ENCODE measurements around the gene PROM2. TPM values are rescaled to one million over a fixed set of nuclear protein-coding genes. Genes with fewer than 3 reads are reported as not detected.

The PROM2 gene, protein sequence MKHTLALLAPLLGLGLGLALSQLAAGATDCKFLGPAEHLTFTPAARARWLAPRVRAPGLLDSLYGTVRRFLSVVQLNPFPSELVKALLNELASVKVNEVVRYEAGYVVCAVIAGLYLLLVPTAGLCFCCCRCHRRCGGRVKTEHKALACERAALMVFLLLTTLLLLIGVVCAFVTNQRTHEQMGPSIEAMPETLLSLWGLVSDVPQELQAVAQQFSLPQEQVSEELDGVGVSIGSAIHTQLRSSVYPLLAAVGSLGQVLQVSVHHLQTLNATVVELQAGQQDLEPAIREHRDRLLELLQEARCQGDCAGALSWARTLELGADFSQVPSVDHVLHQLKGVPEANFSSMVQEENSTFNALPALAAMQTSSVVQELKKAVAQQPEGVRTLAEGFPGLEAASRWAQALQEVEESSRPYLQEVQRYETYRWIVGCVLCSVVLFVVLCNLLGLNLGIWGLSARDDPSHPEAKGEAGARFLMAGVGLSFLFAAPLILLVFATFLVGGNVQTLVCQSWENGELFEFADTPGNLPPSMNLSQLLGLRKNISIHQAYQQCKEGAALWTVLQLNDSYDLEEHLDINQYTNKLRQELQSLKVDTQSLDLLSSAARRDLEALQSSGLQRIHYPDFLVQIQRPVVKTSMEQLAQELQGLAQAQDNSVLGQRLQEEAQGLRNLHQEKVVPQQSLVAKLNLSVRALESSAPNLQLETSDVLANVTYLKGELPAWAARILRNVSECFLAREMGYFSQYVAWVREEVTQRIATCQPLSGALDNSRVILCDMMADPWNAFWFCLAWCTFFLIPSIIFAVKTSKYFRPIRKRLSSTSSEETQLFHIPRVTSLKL
- 1.3 and 1.6 TPM in 2 replicates for total RNA-seq
- long read RNA-seq, partial matches to known transcripts = 0 of 1 reads
- long read RNA-seq, other reads (novel, unspliced or antisense) = 1 of 1 reads

DNA sequence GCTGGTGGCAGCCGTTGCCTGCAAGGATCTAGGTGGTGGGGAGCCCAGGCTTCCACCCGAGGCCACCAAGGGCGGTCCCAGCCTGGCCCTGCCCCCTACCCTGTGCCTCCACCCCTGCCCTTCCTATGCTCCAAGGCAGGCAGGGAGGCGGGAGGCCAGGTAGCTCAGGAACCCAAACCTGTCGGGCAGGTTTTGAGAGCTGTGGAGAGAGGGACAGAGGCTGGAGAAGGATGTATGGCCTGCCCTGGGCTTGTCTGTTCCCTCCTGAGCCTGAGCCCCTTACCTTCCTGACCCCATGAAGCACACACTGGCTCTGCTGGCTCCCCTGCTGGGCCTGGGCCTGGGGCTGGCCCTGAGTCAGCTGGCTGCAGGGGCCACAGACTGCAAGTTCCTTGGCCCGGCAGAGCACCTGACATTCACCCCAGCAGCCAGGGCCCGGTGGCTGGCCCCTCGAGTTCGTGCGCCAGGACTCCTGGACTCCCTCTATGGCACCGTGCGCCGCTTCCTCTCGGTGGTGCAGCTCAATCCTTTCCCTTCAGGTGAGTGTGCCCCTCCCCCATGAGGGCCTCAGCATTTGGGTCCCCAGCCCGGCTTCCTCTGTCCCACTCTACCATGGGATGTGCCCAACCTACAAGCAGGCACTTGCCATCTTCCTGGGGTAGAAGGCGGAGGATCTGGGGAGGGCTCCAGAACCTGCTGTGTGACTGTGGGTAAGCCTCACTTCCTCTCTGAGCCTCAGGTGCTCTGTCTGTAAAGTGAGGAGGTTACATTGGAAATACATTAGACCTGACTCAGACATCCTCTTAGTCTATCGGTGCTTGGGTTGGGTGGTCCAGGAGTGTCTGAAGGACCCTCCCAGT, at the start of gene PROM2:
PROM2 (plus strand) TSS at position 159 of the 860 bp plus-strand sequence; CDS start at position 296, 137 bp downstream.
- no peaks in the 10 kb centered on the region for H3K4me1 Mint-ChIP-seq (ENCODE audit: unreplicated experiment)
- no peaks in the 10 kb centered on the region for H3K27me3 Mint-ChIP-seq (ENCODE audit: unreplicated experiment)
- no peak within 1 kb of the TSS for H3K4me3 Mint-ChIP-seq (ENCODE audit: unreplicated experiment)
- H3K9me3 Mint-ChIP-seq (ENCODE audit: unreplicated experiment) = peaks cover 4% of the 10 kb centered on the region
- TF ChIP-seq CTCF (IDR thresholded peaks at IDR 0.05) = no peak
- DNase-seq (ENCODE audit: extremely low spot score, unreplicated experiment) = peak; percentile 79
- H3K27ac Mint-ChIP-seq (ENCODE audit: unreplicated experiment) = no peak within 1 kb of the TSS
- no peaks in the 10 kb centered on the region for H3K36me3 Mint-ChIP-seq (ENCODE audit: unreplicated experiment)

- DNase-seq (ENCODE audit: extremely low spot score, unreplicated experiment) = no peak
- Mint-ChIP-seq H3K27me3 (ENCODE audit: unreplicated experiment) (no peaks in the 10 kb centered on the region), H3K36me3 (ENCODE audit: unreplicated experiment) (peaks cover 23% of the 10 kb centered on the region), H3K4me3 (ENCODE audit: unreplicated experiment) (no peak overlapping the region), H3K4me1 (ENCODE audit: unreplicated experiment) (no peaks in the 10 kb centered on the region), H3K9me3 (ENCODE audit: unreplicated experiment) (peaks cover 44% of the 10 kb centered on the region), H3K27ac (ENCODE audit: unreplicated experiment) (no peak overlapping the region)
- no peak for TF ChIP-seq CTCF (IDR thresholded peaks at IDR 0.05)
Measured at GRCh38 chr2:95225658-95226057, 48.6 kb upstream of the PROM2 start.

DNA sequence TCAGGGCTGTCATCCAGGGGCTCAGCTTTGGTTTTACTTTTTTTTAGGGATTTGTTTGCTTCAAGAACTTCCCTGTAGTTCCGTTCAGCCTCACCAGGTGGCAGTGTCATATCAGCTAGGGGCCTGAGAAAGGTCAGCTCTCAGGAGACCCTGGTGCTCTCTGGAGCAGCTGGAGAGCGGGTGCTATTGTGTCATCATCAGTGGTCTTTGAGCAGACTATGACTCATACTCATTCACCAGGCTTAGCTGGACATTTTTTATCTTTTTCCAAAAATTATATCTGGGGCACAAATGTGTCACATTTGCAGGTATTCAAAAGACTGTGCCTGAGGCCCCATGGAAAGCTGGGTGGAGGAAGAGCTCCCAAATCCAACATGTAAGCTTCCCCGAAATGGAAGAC, 42.5 kb upstream of the PROM2 start:
- Mint-ChIP-seq H3K9me3 (ENCODE audit: unreplicated experiment) (peaks cover 48% of the 10 kb centered on the region), H3K27me3 (ENCODE audit: unreplicated experiment) (no peaks in the 10 kb centered on the region), H3K4me1 (ENCODE audit: unreplicated experiment) (no peaks in the 10 kb centered on the region), H3K4me3 (ENCODE audit: unreplicated experiment) (no peak overlapping the region), H3K36me3 (ENCODE audit: unreplicated experiment) (no peaks in the 10 kb centered on the region), H3K27ac (ENCODE audit: unreplicated experiment) (no peak overlapping the region)
- TF ChIP-seq CTCF (IDR thresholded peaks at IDR 0.05) = peak; percentile 21
- no peak for DNase-seq (ENCODE audit: extremely low spot score, unreplicated experiment)

DNA sequence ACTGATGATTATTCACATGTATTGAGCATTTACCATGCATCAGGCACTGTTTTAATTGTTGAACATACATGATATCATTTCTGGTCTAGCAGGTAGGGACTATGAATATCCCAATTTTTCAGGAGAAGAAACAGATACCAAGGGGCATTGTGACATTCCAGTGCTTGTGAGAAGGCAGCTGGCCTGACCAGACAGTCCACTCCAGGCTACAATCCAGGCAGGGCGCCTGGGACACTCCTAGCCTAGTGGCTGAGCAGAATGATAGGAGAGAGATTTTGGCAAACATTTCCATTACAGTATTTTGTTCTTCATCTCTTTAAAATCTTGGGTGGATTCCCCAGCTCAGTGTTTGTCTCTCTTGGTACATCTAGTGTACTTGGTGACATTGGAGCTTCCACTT, 42.0 kb upstream of the PROM2 start:
- TF ChIP-seq CTCF (IDR thresholded peaks at IDR 0.05) = no peak
- DNase-seq (ENCODE audit: extremely low spot score, unreplicated experiment) = no peak
- H3K27ac Mint-ChIP-seq (ENCODE audit: unreplicated experiment) = no peak overlapping the region
- peaks cover 51% of the 10 kb centered on the region for H3K9me3 Mint-ChIP-seq (ENCODE audit: unreplicated experiment)
- H3K4me3 Mint-ChIP-seq (ENCODE audit: unreplicated experiment) = no peak overlapping the region
- H3K27me3 Mint-ChIP-seq (ENCODE audit: unreplicated experiment) = no peaks in the 10 kb centered on the region
- H3K4me1 Mint-ChIP-seq (ENCODE audit: unreplicated experiment) = no peaks in the 10 kb centered on the region
- no peaks in the 10 kb centered on the region for H3K36me3 Mint-ChIP-seq (ENCODE audit: unreplicated experiment)
